UCSD-AML1 (cell line): ENCODE measurements around the gene TNKS1BP1.
"Not testable (repeated sequence)": the region's sequence is repeated elsewhere in the genome, so short reads cannot be mapped to it uniquely, and the experiment has no call there.

ENCODE experiments used
- DNase-seq: peaks from one replicate; lab custom pipeline; 2025; ENCODE audit not compliant: unreplicated experiment; lab: John Stamatoyannopoulos, UW

TNKS1BP1 gene

GRCh38 chr11:57356268-57356667 lies 31.5 kb upstream of the TNKS1BP1 start:
- no peak for DNase-seq

DNA sequence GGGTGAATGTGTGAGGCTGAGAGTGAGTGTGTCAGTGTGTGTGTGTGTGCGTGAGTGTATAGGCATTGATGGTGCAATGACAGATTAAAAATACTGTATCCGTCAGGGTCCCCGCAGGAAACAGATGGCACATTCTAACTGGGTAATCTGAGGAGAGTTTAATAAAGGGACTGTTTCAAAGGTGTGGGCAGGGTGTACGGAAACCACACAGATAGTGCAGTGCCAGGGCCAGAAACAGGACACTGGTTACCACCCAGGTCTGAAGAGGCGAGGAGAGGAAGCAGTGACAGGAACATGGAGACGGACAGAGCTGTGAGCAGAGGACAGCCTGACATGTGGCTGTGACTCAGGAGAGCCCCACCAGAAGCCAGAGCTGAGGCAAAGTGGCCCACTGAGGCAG lies 29.9 kb upstream of the TNKS1BP1 start:
- DNase-seq, result peak; percentile 69

DNA sequence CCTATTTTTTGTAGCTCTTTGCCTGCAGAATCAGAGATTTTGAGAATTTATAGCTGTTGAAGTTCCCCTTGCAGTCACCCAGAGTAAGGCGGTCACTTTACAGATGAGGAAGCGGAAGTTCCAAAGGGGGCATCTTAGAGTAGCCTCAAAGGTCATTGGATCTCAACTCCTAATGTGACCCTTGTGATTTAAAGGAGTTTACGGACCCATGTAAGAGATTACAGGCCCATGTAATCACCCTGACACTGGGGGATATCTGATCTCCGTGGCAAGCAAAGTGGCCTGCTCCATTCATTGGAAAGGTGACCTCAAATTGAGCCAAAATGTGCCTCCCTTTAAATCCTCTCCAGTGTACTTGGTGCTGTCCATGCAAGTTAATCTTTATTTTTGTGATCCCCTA lies 29.1 kb upstream of the TNKS1BP1 start:
- no peak for DNase-seq

DNA sequence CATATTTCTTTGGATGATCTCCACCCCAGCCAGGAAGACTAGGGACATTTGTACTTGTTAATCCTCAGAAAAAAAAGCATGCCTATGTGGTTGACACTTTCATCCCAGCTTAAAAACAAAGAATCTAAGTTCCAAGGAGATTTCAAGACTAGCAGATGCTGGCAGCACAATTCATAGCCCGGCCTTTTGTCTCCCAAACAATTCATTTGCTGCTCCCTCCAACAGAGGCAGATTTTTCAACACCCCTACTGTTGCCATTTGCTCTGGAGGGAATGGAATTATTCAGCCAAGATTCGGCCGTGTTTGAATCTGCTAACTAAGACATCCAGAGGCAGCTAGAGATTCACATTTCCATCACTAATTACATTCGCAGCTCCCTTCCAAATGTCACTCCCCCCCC lies 28.7 kb upstream of the TNKS1BP1 start:
- no peak for DNase-seq

- DNase-seq, result no peak
These were observed 28.3 kb upstream of the TNKS1BP1 start for GRCh38 chr11:57353036-57353435.

DNA sequence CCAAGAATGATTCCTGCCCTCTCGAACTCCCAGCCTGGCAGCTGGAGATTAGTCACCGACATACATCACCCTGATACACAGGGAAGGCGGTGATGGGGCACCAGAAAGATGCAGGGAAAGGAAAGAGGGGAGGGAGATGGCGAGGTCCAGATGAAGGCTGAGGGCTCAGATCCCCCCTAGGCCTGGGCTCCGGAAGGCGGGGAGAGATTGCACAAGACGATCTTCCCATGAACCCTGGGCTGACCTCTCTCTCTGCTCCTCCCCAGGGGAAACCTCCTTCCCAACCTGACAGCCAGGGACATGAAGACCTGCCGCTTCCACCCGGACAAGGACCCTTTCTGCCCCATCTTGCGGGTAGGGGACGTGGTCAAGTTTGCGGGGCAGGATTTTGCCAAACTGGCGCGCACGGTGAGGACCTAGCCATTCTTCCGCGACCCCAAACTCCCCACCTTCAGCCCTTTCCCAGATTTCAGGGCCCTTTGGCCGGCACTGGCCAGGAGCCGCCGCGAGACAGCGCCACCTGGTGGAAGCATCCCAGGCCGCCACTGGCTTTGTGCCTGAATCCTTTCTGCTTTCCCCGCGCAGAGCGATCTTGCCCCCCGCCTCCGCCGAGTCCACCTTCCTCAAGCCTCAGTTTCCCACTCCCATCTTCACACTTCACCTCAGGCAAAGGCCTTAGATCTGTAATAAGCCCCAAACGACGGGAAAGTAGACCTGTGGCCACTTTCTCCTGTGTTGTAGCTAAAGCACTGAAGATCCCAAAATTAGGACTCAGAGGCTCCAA lies 24.9 kb upstream of the TNKS1BP1 start:
- DNase-seq, result no peak

- no peak for DNase-seq
These were observed 24.0 kb upstream of the TNKS1BP1 start for GRCh38 chr11:57348636-57349313.

- no peak for DNase-seq
These were observed 23.3 kb upstream of the TNKS1BP1 start for GRCh38 chr11:57348052-57348451.

DNA sequence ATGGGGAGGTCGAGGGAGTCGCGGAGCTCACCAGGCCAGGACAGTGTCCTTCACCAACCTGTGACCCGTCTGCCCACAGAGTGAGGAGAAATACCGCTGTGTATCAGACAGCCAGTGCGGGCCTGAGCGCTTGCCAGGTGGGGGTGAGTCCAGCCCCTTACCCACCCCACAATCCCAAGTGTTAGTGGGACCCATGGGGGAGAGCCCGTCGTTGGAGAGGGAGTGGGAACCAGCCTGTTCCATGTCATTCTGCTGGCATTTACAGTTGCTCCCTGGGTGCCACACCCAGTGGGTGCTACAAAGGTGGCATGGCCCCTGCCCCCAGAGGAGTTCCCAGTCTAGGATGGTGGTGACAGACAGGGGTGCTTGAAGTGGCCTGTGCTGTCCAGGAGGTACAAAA lies 22.6 kb upstream of the TNKS1BP1 start:
- DNase-seq, result no peak

DNA sequence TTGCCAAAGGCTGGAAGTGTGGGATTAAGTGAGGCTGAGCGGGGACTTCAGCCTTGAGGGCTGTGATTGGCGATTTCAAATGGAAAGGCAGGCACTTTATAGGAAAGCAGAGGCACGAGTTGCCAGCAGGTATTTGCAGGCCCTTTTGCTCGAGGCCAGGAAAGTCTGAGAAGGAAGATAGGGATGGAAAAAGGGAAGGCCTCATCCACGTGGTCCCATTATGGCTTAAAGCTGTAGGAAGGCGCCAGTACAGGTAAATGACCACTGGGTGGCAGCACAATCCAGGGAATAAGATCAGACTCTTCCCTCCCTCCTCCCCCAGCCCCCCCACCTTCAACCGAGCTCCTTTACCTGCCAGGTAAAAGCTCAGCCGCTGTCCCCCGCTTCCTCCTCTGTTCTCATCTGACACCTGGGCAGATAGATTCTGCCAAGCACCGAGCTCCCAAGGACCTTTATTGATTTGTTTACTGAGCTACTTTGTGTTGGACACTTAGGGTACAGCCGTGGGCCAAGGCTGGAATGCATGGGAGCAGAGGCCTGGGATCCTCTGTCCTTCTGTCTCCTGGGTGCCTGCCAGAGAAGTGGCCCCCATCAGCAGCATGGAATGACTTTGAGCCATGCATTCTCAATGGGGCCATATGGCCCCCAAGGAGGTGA lies 20.9 kb upstream of the TNKS1BP1 start:
- DNase-seq, result peak; percentile 62

GRCh38 chr11:57344826-57345225 lies 20.1 kb upstream of the TNKS1BP1 start:
- DNase-seq, result no peak

DNA sequence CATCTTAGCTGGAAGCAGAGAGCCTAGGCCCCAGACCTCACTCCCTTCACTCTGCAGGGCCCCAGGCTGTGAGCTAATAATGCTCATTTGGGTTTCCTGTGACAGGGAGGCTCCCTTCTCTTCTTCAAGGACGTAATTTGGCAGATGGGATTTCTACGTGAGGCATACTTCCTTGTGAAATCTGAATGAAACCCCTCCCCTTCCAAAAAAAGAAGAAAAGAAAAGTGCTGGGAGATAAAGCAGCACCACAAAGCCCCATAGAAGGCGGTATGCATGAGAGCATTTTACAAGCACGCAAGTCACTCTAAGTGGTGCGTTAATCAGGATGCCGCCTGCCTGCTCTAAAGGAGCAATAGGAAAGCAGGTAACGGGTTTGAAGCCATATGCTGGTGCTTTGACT lies 19.1 kb upstream of the TNKS1BP1 start:
- DNase-seq, result no peak

DNA sequence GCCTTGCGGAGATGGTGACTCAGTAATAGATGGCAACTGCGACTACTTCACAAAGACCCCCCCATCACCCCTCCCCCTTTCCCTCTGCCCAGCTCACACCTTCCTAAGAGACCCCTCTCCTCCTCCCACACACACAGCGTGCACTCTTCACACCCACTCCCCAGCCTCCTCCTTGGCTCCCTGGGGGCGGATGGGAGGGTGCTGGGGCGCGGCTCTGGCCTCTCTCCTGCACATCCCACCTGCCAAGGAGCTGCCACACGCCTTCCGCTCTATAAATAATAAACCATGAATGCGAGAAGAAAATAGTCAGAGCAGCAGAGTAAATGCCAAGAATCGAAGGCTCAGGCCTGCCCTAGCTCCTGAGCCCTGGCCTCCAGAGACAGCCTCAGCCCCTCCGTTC lies 17.9 kb upstream of the TNKS1BP1 start:
- no peak for DNase-seq

DNA sequence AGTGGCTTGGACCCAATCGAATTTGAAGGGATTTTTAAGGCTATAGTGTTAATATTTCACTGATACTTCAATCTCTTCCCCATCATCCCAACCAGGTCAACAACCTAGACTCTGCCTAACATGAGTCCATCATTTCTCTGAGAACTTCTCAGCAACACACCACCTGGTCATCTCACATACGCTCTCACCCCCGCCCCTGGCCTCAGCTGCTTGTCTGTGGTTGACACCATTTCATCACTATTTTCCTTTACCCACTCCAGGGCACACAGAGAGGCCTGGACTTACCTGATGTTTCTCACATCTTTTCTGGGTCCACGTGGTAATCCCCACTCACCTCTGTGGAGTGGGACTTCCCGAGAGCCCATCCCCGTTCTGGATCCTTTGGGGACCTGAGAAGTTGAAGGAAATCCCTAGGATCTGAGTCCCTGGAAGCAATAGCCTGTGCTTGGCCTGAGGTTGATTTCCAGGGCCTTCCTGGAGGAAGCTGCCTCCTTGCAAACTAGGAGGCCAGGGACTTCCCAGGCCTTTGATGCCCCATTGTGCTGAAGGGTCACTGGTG lies 16.6 kb upstream of the TNKS1BP1 start:
- DNase-seq, result no peak

- peak; percentile 44 for DNase-seq
These were observed 15.4 kb upstream of the TNKS1BP1 start for GRCh38 chr11:57340039-57340615.

DNA sequence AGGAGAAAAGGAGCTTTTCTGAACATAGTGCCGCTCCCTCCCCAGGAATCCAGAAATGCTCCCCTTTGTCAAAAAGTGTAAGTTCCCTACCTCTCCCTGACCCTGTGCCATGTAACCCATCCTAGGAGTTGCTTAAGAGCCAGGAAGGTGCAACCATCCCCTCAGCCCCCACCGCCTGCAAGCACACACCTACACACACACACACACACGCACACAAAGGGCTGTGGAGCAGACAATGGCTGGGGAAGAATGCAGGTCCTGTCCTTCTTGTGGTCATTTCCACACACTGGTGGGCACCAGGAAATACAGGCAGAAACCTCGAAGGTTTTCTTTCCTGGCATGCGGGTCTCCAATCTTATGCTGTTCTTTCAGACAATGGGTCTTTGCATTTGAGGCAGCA lies 14.6 kb upstream of the TNKS1BP1 start:
- DNase-seq, result no peak

DNA sequence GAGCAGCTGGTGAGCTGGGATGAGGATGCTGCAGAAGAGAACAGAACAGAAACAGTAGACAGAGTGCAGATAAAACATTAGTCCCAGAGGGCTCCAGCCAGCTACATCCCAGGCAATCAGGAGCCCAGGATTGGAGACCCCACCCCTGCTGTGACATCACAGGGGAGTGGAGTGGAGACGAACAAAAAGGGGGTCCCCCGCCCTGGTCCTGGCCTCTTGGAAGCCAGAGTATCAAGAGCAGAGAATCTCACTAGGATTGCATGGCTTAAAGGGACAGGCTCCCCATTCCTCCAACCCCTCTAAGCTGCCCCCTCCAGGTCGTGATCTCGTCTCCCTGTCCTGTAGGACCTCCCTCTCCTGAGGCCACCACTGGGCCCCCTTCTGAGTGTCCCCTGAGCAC lies 13.4 kb upstream of the TNKS1BP1 start, which contains the start of gene P2RX3:
TSS of gene P2RX3 (plus strand) at position 211 of the 400 bp plus-strand sequence. CDS start 199 bp downstream, outside the sequence.
- DNase-seq, result no peak

GRCh38 chr11:57336856-57337255 lies 12.1 kb upstream of the TNKS1BP1 start:
- DNase-seq, result not testable (repeated sequence)

- no peak for DNase-seq
These were observed 11.4 kb upstream of the TNKS1BP1 start for GRCh38 chr11:57336111-57336666.

DNA sequence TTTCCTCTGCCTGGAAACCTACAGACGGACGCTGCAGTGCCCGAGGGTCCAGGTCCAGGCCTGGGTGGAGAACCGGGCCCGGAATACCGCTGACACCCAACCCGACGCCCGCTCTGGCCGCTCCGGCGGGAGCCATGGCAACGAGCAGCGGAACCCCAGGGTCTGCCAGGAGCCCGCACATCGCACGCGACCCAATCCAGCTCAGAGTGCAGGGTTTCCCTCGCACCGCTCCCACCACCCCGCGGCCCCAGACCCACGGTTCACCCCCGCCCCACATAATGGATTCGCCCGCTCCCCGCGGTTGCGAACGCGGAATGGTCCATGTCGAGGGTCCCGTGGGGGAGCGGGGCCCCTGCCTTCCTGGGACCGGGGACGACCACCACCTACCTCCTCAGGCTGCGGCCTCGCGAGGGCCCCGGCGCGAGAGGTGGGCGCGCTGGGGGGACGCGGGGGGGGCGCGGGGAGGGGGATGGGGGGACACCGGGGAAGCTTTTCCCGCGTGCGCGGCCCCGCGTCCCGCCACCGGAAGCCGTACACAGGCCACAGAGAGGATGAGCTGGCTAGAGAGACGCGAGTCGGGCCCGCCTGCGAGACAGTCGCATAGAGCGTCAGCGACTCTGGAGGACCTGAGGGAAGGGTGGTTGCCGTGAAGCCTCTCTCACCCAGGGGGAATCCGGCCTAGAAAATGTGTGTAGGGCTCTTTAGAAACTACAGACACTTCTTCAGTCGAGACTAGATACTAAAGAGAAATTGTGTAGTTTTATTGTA lies 10.8 kb upstream of the TNKS1BP1 start, which contains the start of gene SSRP1:
TSS of gene SSRP1 (minus strand) at position 550 of the 768 bp plus-strand sequence. CDS start 771 bp downstream, outside the sequence.
- DNase-seq, result peak; percentile 84
